HG03520 (cell line): ENCODE data around the gene CDH5.

ENCODE experiments used
- ATAC-seq: cut with Tn5 transposase; IDR thresholded peaks from one replicate; pipeline ENCODE4 v1.9.1; 2021; ENCODE audit warnings: mild to moderate bottlenecking, moderate library complexity; ENCODE audit not compliant: unreplicated experiment

The CDH5 gene

DNA sequence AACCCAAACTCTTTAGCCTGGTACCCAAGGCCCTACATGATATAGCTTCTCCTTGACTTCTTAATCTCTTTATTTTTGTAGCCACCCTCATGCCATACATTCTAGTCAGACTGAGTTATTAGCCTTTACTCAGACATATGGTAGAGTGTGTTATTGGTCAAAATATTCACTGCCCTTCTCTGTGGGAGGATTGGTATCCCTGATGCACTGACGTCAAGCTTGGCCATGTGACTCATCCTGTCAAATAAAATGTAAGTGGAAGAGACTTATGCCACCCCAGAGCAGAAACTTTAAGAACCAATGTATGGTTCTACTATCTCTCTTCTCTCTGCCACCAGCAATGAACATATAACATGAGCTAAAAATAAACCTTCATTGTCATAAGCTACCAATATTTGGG, 48.4 kb downstream of the CDH5 start:
- no peak for ATAC-seq

DNA sequence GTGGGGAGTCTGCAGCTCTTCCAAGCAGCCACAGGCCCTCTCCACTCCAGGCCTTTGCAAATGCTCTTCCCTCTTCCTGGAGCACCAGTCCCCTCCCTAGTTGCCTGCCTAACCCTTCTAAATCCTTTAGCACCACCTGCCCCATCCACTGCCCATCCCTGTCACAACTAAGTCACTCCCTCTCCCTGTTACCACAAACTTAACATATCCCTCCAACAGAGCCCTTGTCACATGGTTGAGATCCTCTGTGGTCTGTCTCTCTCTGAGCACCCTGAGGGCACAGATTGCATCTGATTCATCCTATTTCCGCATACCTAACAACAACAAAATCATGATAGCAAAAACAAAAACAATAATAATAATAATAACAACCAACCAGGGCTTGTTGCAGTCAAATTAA, 49.6 kb downstream of the CDH5 start:
- ATAC-seq, result no peak

DNA sequence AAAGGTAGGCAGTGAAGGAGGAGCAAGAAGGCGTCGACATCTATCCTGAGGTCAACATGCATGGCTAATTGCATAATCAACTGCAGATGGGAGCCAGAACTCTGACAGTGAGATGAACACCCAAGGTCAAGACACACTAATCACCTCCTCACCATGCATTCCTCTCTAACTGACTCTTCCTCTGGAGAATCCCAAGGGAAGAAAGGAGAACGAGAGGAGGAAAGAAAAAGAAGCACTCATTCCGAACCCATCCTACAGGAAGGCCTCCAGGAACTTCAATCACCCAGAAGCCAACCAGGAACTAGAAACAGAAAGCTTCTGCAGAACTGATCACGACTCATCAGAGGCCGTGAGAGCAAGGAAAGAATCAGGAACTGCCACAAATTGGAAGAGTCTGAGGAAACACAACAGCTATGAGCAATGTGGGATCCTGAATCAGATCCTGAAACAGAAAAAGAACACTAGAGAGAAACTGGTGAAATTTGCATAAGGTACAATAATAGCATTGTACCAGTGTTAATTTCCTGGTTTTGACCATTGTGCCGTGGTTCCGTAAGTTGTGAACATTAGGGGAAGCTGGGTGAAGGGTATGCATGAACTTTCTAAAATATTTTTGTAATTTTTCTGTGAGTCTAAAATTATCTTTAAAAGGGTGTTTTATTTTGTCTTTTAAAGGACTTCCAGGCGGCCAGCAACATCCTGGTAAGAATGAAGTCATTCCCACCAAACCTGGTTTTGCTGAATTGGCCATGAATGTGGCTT, 50.6 kb downstream of the CDH5 start:
- no peak for ATAC-seq

DNA sequence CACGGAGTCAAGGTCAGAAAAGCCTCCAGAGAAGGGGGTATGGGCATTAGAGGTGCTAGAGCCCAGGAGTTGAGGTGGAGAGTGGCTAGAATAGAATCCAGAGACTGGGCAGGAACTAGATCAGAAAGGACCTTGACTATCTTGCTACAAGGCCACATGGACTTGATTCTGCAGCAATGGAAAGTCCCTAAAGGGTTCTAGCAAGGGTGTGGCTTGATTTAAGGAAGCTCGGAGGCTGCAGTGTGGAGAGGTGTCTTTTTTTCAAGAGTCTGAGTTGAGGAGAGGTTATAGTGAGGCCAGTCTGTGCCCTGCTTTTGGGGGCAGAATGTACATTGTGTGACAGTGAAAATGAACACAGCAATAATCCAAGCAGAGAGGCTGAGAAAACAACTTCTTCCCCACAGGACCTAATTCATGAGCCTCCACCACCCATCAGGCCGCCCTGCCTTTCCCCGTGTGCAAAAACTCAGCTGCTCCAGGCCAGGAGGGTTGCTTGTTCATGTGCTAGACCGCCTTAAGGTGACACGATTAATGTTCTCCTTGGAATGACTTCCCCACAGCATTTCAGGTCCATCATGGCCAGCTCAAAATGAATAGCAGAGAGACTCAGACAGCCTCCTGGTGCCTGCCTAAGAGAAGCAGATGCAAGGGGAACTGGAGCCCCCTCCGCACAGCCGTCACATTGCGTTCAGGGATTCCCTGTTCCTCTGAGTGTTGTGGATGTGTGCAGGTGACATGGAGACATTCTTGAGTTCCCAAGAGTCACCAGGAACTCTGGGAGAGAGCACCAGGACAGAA, 51.9 kb downstream of the CDH5 start:
- ATAC-seq, result no peak

DNA sequence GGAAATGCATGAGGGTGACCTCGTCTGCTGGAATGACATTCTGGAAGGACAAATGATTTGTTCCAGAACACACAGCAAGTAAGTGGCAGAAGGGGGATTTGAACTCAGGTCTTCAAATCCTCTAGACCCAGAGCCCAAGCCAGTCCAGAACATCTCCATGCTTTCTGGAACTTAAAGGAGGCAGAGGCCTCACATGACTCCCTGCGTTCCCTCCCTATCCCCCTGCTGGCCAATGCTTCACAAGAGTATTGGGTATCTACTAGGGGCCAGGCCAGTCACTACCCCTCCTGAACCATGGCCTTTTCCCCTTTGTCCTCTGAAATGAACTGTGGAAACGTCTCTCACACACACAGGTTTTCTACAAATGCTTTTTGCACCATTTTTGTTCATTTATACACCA, 53.0 kb downstream of the CDH5 start:
- ATAC-seq, result no peak

DNA sequence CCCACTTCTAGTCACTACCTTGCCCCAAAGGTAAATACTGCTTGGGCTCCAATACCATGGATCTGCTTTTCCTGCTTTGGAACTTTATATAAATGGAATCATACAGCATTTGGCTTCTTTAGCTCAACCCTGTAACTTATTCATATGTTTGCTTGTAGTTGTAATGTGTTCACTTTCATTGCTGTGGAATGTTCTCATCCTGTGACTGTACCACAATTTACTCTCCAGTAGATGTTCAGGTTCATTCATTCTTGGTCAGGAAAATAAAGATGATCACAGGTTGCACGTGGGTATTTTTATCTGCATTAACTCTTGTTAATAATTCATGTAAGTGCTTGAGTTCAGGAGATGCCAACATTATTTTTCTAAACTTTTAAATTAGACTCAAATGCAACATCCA, 53.9 kb downstream of the CDH5 start:
- no peak for ATAC-seq

DNA sequence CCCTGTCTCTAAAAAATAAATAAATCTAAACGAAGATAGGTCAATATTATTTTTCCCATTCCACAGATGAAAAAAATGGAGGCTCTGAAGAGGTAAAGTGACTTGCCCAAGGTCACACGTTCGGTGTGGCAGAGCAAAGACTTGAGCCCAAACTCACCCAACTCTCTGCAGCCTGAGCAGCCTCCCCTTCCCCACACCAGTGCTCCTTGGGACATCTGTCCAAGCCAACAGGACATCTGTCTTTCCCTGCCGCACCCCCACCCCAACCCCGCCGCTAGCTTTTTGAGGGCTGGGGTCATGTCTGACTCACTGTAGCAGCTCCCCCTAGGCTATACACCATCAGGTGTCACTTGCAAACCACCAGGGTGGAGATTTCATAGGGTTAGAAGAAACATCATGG, 55.4 kb downstream of the CDH5 start:
- ATAC-seq, result no peak

DNA sequence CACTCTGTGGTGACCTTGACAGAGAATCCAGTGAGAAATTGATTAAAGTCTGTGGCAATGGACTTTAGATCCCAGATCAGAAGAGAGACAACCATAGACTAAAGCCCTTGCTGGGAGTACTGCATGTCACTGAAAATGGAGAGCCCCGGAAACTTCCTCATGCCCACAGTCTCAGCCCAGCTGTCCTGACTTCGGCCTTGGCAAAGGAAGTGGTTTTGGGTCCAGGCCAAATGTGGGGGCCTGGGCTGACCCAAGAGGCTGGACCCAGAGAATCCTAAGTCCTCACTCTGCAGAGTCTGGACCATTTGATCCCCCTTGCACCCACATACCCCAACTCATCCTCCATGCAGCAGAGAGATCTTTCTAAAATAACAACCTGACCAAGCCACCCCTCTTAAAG, 55.9 kb downstream of the CDH5 start:
- ATAC-seq, result no peak

DNA sequence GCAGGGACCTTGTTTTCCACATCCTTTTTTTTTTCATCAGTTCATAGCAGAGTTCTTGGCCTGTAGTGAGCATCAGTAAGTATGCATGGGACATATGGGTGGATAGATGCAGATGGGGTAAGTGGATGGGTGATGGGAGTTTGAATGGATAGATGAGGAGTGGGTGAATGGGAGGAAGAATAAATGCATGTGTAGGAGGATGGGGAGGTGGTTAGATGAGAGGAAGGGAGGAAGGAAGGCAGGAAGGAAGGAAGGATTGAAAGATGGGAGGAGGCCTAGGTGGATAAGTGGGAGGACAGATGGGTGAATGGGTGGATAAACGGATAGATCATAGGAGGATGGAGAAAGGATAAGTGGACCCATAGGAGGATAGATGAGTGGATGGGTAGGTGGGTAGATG, 56.7 kb downstream of the CDH5 start:
- no peak for ATAC-seq

DNA sequence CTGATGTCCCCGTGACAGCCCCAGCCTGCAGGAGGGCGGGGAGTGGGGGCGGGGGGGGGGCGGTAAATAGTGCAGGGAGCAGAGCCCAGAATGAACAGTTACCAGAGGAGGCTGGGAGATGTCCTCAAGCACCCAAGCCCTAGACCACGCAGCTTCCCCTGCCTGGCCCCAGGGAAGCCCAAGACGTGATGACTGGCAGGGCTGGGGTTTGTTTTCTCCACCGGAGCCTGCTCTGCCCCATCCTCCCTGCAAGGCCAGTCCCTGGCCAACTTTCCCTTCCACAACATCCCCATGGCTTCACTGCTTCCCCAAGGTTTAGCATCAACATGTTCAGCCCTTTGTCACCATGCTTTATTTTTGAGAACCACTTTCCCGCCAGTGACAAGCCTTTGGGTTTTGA, 59.2 kb downstream of the CDH5 start:
- ATAC-seq, result no peak

DNA sequence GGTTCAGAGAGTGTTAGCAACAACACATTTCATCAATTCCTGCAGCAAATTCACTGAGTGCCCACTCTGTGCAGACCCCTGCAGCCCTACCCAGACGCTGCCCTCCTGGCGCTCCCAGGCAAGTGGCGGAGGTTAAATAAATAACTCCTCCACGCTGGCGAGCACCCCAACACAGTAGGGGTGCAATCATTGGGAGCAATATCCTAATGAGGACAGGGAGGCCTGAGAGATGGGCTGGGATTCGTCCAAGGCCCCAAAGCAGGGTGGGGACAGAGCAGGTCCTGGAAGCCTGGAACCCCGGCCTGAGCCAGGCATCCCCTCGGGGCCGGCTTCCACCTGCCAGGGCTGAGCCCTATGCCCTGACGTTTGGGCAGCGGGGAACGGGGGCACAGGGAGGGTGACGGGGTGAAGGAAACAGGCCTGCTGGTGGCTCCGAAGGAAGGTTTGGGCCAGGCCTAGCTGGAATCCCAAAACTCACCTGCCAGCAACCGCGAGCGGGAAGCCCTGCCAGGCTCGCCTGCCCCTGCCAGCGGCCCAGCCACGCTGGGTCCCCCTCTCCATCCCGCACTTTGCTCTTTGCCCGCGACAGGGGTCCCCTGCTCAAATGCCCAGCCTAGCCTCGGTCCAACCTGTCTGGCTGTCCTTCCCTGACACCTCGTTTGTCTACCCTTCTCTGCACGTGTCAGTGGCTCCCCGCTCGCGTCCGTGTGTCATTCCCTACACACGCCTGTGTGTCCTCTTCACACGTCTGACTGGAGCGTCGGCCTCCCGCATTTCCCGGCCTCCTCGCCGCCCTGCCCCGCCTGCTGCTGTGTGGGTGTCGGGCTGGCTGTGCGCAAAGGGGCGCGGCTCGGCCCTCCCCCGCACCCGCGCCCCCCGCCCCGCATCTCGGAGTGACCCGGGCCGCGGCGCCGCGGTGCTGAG, 59.9 kb downstream of the CDH5 start:
- no peak for ATAC-seq

DNA sequence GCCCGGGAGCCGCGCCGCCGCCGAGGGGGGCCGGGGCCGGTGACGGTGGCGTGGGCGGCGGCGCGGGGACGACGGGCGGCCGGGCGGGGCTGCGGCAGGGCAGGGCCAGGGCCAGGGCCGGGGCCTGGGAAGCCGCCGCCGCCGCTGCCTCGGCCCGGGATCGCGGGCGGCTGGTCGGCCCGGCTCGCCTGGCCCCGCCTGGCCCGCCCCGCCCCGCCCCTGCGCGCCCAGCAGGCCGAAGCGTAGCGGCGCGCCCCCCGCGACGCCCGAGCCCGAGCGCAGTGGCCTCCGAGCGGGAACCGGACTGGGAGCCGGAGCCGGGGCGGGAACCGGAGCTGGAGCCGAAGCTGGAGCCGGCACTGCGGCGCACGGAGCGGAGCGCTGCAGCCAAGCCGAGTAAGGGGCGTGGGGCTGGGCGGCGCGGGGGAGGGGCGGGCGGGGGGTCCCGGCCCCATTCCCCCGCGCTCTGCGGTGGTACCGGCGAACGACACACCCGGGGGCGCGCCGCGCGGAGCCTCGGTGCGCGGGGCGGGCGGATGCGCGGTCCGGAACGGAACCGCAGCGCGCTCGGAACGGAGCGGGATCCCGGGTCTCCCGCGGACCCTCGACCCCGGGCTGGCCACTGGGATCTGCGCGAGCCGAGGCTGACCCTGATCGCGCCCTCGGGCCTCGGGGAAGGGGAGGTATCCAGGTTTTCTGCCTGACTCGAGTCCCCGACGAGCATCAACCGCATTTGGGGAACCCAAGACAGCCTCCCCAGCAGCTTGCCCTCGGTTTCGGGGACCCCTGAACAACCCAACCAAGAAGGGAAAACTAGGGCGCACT, 60.8 kb downstream of the CDH5 start, which contains the start of gene BEAN1:
Gene BEAN1, plus strand, starts transcription at position 260 of the 825 bp plus-strand sequence. CDS start 10,382 bp downstream, outside the sequence.
- ATAC-seq, result no peak

DNA sequence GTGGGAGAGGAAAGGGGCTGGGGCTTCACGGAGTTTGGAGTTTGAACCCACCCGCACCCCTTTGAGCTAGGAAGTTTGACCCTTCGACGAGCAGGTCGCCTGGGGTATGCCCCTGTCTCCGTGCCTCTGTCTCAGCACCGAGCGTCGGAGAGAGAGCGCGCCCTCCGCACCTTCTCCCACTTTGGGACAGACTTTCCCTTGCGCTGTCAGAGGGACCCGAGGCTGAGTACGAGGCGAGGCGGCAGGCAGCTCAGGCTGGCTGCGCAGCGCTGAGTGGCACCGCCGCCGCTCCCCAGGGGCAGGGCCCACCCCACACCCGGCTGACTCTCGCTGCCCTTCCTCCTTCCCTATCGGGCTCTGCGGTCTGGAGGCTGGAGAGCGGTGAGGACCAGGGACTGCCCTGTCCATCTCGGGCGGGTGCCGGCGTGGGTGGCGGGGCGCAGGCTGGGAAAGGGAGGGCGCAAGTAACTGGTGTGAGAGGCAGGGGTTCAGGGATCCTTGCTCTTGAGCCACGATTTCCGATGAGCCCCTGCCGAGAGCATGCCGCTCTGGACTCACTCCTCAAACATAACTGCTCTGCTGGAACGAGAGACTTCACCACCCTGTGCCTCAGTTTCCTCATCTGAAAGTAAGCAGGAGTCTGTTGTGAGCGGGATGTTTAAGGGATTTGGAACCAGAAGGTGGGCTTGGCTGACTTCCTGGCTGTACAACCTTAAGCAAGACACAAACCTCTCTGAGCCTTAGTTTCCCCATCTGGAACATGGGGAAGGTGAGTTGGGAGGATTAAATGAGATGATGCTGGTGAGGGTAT, 61.6 kb downstream of the CDH5 start:
- ATAC-seq, result no peak

DNA sequence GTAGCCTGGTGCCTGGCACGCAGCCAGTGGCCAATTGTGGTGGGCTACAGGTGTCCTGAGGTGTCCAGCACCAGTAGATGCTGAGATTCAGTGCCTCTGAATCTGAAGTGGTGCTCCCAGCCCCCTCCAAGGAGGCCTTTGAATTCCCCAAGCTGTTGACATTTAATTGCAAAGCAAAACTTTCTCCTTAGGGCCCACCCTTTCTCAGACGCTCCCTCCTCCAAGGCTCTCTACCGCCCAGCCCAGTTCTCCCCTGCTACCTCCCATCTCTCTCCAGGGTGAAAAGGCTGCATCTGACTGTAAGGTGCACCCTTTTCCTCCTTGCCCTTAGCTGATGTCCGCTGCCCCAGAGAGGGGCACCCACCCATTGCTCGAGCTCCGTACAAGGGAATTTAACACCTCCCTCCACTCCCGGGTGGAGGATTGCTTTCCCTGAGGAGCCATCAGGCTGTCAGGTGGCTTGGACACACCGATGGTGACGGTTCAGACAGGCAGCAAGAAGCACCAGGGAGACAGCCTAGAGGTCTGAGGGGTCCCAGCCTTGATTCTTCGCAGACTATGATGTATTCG, 62.3 kb downstream of the CDH5 start:
- ATAC-seq, result no peak

DNA sequence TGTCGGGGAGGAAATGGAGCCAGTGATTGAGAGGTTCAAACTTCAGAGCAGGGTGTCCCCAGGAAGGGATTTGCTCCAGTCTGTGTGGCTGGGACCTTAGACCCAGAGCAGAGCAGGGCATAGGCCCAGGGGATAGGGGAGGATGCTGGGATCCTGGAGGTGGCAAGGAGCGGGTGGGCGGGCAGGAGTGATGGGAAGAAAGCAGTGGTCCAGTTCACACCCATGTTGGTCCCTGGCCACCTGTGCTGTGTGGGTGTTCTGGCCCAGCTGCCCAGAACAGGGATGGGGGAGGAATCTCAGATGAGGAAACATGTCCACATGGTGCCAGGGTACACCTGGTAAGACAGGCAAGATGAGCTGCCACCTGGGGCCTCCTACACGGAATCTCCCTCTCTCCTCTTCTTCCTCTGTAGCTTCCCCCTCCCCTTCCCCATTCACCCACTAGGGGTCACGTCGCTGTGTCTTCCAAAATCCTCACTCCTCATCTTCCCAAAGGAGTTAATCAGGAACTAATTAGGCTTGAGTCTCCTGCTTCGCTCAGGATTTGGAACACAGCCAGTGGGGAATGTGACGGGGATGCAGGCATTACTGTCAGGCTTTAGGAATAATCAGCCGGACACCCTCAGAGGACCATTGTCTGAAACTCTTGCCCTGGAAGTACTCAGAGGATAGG, 62.9 kb downstream of the CDH5 start:
- no peak for ATAC-seq

DNA sequence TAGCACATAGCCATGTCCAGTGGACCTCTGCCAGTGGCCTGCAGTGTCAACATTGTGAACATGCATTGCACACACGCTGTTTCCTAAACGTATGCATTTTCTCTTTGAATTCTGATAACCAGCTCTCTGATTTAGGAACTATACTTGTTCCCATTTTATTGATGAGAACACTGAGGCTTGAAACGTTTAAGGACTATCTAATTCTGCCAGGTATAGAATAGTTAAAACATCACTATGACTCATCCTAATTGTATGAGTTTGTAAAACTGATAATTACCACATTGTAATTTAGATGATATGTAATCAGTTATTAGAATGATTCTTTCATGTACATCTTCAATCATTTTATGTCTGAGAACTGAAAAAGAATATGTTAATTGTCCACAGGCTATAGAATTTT, 63.7 kb downstream of the CDH5 start:
- ATAC-seq, result no peak

DNA sequence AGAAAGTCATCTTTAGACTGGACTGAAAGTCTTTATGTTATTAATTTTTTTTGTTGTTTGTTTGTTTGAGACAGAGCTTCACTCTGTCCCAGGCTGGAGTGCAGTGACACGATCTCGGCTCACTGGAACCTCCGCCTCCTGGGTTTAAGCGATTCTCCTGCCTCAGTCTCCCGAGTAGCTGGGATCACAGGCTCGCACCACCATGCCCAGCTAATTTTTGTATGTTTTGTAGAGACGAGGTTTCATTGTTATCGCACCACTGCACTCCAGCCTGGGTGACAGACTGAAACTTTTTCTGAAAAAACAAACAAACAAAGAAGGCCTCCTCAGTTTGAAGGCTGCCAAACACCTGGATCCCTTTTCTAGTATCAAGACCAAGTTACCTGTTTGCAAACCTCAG, 65.3 kb downstream of the CDH5 start:
- ATAC-seq, result no peak

DNA sequence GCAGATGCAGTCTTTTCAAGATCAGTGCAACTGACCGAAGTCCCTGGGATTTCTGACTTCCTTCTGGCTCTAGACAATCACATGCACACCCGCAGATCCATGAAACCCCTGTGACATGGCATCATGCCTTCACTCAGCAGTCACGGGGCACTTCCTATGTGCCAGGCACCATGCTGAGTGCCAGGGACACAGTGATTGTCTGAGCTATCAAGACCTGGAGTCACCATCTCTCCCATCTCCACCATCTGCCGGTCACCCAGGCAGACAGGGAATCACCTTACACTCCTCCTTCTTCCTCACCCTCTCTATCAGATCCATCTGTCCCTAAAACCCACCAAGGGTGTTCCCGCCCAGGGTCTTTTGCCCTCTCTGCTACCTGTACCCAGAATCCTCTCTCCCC, 65.9 kb downstream of the CDH5 start:
- no peak for ATAC-seq
